GM13977 (cell line): ENCODE results near the gene MEF2A.

Experiments
- DNase-seq: peaks from one replicate; pipeline ENCODE4 v3.0.0; 2012; ENCODE audit warnings: low spot score
- in situ Hi-C: fragments of 300-500 bp; cut with MboI; formaldehyde crosslinking; loops from one replicate; pipeline ENCODE4 v1.12.0; 2022; ENCODE audit warnings: low sequenced_read_pairs, low pct_unique_long_range_greater_than_20kb, mixed read lengths, inconsistent platforms; ENCODE audit not compliant: unreplicated experiment
- TF ChIP-seq, protein P1 (sequence below): IDR thresholded peaks from 2 replicates; pipeline ENCODE4 v1.5.1; 2012; ENCODE audit warnings: mild to moderate bottlenecking, control low read depth; ENCODE audit not compliant: insufficient read depth; ENCODE audit errors: extremely low read depth, missing control alignments

Gene MEF2A

DNA sequence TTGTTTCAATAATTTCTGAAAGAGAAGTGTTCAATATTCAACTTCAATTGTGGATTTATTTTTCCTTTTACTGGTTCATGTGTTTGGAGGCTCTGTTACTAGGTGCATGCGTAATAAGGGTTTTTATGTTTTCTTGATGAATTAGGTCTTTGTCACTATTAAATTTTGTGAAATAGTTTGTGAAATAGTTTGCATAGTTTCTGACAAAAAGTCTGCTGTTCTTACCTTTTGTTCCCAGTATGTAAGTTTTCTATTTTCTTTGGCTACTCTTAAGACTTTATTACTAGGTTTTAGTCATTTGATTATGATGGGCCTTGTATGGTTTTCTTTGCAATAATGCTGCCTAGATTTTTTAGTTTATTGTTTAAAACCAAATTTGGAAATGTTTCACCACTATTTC lies 38.0 kb downstream of the MEF2A start:
- TF ChIP-seq, protein P1, sequence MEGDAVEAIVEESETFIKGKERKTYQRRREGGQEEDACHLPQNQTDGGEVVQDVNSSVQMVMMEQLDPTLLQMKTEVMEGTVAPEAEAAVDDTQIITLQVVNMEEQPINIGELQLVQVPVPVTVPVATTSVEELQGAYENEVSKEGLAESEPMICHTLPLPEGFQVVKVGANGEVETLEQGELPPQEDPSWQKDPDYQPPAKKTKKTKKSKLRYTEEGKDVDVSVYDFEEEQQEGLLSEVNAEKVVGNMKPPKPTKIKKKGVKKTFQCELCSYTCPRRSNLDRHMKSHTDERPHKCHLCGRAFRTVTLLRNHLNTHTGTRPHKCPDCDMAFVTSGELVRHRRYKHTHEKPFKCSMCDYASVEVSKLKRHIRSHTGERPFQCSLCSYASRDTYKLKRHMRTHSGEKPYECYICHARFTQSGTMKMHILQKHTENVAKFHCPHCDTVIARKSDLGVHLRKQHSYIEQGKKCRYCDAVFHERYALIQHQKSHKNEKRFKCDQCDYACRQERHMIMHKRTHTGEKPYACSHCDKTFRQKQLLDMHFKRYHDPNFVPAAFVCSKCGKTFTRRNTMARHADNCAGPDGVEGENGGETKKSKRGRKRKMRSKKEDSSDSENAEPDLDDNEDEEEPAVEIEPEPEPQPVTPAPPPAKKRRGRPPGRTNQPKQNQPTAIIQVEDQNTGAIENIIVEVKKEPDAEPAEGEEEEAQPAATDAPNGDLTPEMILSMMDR: no peak
- in situ Hi-C loops: no loop called here
- DNase-seq: no peak

DNA sequence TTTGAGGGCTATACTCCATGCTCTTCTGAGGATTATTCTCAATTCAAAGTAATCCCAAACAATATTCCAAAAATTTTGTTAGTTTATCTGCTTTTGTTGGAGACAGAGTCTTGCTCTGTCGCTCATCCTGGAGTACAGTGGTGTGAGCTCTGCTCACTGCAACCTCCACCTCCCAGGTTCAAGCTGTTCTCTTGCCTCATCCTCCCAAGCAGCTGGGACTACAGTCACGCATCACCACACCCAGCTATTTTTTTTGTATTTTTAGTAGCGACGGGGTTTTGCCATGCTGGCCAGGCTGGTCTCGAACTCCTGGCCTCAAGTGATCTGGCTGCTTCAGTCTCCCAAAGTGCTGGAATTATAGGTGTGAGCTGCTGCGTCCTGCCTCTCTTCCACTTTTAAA lies 39.1 kb downstream of the MEF2A start:
- no peak for DNase-seq
- TF ChIP-seq, protein P1: no peak
- in situ Hi-C loops: no loop called here

DNA sequence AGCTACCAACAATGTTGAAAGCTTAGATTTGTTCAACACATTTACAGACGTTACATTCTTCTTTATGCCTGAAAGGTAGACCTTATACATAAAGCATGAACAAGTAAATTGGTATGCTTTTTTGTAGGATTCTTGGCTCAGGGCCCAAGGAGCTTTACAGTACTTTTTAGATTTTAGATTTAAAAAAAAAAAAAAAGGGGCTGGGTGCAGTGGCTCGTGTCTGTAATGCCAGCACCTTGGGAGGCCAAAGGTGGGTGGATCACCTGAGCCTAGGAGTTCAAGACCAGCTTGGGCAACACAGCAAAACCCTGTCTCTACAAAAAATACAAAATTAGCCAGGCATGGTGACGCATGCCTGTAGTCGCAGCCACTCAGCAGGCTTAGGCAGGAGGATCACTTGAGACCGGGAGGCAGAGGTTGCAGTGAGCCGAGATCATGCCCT lies 39.7 kb downstream of the MEF2A start:
- in situ Hi-C loops: no loop called here
- TF ChIP-seq, protein P1: no peak
- no peak for DNase-seq

DNA sequence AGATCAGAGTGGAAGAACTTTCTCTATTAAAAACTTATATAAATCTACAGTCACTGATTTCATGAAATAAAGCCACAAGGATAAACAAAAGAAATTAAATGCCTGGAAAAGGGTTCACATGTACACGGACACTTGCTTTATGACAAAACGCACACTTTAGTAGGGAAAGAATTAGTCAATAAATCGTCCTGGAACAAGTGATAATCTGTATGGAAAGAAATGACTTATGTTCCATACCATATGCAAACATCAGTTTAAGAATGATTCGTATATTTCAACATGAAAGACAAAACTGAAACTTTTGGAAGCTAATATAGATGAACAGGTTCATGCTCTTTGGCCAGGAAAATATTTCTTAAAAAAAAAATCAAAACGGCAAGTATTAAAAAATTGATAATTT lies 40.2 kb downstream of the MEF2A start:
- DNase-seq: no peak
- in situ Hi-C loops: no loop called here
- TF ChIP-seq, protein P1: no peak

DNA sequence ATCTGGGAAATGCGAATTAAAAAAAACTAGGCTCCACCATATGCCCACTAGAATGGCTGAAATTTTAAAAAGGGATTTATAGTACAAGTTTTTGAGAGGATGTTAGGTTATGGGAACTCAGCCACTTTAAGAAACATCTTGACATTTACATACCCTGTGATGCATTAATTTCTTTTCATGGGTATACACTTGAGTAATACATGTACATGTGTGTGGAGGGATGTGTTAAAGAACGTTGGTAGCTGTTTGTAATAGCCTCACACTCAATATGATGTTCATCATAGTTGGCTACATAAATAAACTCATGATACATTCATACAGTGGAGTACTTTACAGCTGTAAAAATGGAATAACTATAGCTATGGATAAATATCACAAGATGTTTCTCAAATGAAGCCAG lies 40.9 kb downstream of the MEF2A start:
- DNase-seq: no peak
- in situ Hi-C loops: no loop called here
- TF ChIP-seq, protein P1: no peak

DNA sequence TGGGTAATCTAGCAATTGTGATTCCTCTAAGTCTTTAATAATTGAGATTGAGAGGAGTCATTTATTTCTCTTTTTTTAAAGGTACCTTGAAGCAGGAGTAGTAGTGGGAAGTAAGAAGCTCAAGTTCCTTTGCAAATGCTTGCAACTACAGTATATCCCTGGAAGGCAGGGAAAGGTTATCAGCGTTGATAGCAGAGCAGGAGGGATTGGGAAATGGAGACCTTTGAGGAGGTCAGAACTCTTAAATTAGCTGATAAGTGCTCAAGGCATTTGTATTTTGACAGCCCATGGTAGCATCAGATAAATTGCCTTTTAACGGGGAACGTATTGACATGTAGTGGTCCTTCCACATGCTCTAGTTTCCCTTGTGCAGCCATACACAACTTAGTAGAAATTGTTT lies 47.7 kb downstream of the MEF2A start:
- in situ Hi-C loops: no loop called here
- TF ChIP-seq, protein P1: no peak
- no peak for DNase-seq
